GM12864 (cell line): ENCODE results near the gene RING1.

Source experiments
- DNase-seq: peaks from one replicate; pipeline ENCODE4 v3.0.0-alpha.2; 2011; ENCODE audit warnings: low read depth
- H3K4me3 ChIP-seq: 2 replicates; pipeline ENCODE4 v1.5.1; 2011; ENCODE audit warnings: mild to moderate bottlenecking, low read depth, low read length, control low read depth
- TF ChIP-seq, protein P1 (sequence below): IDR thresholded peaks from 2 replicates; pipeline ENCODE4 v1.5.1; 2011; ENCODE audit warnings: low read depth, mild to moderate bottlenecking, moderate library complexity, low read length, control low read depth, inconsistent platforms; ENCODE audit errors: missing control alignments

Gene RING1

DNA sequence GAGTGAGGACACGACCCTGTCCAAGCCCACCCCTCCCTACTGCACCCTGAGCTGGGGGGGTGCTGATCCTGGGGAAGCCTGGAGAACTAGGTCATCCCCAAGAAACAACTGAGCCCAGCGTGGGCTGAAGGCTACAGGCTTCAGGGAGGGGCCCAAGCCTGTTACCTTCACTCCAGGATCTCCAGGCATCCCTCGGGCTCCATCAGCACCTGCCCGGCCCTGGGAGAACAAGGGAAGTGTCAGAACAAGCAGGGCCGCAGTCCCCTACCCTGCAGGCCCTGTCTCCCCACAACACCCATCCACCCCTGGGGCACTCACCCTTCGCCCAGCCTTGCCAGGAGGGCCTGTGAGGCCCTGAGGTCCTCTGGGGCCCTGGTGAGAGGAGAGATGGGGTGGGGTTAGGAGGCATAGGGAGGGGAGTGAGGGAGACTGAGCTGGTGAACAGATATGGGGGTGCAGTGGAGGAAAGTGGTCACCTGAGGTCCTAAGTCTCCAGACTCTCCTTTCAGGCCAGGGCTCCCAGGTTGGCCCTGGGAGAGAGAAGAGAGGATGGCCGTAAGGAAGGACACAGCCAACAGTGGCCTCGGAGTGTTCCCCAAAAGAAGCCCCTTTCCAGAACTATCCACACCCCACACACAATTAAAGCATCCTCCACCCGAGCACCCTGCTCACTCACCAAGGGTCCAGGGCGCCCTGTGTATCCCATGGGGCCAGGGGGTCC is 29.4 kb upstream of the RING1 start:
- H3K4me3 ChIP-seq, result no peak overlapping the region
- TF ChIP-seq, protein P1, sequence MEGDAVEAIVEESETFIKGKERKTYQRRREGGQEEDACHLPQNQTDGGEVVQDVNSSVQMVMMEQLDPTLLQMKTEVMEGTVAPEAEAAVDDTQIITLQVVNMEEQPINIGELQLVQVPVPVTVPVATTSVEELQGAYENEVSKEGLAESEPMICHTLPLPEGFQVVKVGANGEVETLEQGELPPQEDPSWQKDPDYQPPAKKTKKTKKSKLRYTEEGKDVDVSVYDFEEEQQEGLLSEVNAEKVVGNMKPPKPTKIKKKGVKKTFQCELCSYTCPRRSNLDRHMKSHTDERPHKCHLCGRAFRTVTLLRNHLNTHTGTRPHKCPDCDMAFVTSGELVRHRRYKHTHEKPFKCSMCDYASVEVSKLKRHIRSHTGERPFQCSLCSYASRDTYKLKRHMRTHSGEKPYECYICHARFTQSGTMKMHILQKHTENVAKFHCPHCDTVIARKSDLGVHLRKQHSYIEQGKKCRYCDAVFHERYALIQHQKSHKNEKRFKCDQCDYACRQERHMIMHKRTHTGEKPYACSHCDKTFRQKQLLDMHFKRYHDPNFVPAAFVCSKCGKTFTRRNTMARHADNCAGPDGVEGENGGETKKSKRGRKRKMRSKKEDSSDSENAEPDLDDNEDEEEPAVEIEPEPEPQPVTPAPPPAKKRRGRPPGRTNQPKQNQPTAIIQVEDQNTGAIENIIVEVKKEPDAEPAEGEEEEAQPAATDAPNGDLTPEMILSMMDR, result no peak
- no peak for DNase-seq

DNA sequence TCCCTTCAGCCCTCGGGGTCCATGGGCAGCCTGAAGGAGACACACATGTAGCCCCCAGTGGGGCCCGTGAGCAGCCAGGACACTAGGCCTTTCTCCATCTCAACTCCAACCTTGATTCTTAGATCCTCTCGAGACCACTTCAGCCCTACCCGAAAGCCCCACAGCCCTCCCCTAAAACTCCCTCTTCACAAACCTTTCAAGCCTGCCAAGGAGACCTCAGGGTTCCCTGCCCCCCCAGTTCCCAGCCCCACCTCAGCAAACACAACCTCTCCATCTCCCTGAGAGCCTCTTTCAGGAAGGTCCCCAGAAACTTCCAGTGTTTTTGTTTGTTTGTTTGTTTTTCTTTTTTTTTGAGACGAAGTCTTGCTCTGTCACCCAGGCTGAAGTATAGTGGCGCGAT is 27.2 kb upstream of the RING1 start:
- DNase-seq, result no peak
- H3K4me3 ChIP-seq, result no peak overlapping the region
- TF ChIP-seq, protein P1, result no peak

DNA sequence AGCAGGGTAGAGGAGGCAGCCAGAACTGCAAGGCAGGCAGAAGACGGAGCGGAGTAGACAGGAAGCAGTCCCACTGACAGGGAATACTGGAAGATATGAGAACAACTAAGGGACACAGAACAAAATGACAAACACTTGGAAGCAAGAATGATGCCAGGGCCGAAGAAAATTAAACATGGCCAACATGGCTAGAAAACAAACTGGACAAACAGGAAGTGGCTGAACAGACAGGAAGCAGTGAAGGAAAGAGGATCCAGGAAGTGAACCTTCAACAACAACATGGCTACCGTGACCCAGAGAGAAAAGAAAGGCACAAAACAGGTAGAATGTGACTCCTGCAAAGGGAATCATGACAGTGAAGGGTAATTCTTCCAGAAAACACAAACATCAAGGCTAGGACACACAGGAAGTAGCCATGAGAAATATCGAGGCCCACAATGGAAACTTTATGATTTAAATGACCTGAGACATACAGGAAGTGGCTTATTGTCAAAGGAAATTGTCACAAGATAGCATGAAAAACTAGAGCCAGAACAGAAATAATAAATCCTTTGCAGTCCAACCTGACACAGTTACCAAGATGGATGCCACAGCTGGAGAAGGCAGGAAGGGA is 25.1 kb upstream of the RING1 start:
- DNase-seq, result no peak
- TF ChIP-seq, protein P1, result no peak
- H3K4me3 ChIP-seq, result no peak overlapping the region

DNA sequence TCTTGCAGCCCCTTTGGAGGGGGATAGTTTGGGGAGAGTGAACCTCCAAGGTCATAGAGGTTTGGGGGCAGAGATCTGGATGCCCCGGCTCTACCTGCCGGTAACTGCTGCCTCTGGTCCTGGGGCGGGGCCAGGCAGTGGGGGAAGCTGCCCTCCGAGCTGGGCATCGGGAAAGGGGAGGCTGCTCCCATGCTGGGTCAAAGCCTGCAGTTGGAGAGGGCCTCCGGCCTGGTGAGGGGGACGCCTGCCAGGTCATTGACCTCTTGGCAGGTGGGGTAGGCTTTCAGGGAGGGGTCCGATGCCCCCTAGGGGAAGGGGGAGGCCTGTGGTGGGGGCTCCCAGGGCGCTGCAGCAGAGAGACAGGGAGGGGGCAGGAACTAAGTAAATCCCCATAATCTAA is 23.1 kb upstream of the RING1 start:
- no peak for DNase-seq
- H3K4me3 ChIP-seq, result no peak overlapping the region
- TF ChIP-seq, protein P1, result no peak

DNA sequence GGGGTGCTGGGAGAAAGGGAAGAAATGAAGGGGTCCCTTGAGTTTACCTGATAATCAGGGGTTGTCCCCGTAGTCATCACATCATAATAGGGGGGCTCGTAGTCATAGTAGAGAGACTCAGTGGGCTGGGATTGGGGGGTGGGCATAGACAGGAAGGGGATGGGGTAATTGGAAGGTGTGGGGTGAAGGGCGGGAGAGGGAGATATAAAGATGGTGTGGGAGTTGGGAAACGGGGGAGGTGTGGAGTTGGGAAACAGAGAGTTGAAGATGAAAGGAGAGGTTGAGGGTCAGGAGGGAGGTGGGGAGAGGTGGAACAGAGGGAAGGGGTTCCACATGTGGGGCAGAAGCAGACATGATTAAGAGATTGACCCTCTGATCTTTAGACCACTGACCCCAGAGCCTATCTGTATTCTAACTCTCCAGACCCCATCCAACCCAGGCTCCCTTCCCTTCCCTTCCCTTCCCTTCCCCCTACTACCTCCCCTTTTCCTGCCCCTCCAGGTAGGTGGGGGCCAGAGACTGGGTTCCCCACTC is 22.6 kb upstream of the RING1 start:
- DNase-seq, result no peak
- no peak overlapping the region for H3K4me3 ChIP-seq
- TF ChIP-seq, protein P1, result no peak

DNA sequence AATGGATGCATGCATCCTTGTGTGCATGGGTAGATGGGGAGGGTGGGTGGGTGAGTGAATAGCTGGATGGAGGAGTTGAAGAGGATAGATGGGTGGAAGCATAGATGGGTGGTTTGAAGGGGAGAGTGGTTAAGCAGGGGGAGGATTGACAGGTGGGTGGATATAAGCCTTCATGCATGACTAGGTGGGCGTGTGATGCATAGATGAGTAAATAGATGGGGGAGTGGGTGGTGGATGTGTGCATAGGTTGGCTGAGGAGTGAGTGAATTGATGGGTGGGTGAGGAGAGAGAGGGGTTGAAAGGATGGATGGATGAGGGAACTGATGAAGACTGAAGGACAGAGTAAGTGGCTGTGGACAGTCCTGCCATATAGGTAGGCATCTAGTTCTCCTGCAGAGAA is 20.5 kb upstream of the RING1 start:
- H3K4me3 ChIP-seq, result no peak overlapping the region
- no peak for DNase-seq
- TF ChIP-seq, protein P1, result no peak
